ENCODE results near the gene CFAP58. TPM values are rescaled to one million over a fixed set of nuclear protein-coding genes. Genes with fewer than 3 reads are reported as not detected.

The CFAP58 gene
- total and polyA plus RNA-seq, 2 donors (not counting 3 experiments of a cell fraction or from before 2014, with no cell fraction given) = 0.07 to 0.29 TPM

GRCh38 chr10:104337985-104338735, 15.5 kb upstream of the CFAP58 start, which contains the start of gene ITPRIP:
ITPRIP (minus strand) TSS chr10:104338465; CDS start chr10:104316051, 22,414 bp downstream.
- TF ChIP-seq MYC (IDR thresholded peaks at IDR 0.05; ENCODE audit: low read depth, low read length) (no peak), EZH2 (IDR thresholded peaks at IDR 0.05; ENCODE audit: borderline replicate concordance, low read depth, low read length, severe bottlenecking) (no peak), POLR2A (IDR thresholded peaks at IDR 0.05; ENCODE audit: low read depth, low read length) (peak; percentile 77), JUN (IDR thresholded peaks at IDR 0.05; ENCODE audit: borderline replicate concordance, insufficient read depth, insufficient read length, low read depth) (peak; percentile 28), MAX (IDR thresholded peaks at IDR 0.05; ENCODE audit: insufficient read depth, insufficient read length) (no peak), CTCF (IDR thresholded peaks at IDR 0.05; ENCODE audit: extremely low read depth in 1 of 2, insufficient read depth in 1 of 2, low read depth in 1 of 2, low read length in 2 of 2) (peak; percentile 14 to 32), GATA2 (IDR thresholded peaks at IDR 0.05; ENCODE audit: insufficient read depth, insufficient read length, low read depth, low read length) (no peak), POLR2AphosphoS5 (IDR thresholded peaks at IDR 0.05; ENCODE audit: insufficient read depth, low read depth, low read length) (peak; percentile 79), FOS (IDR thresholded peaks at IDR 0.05; ENCODE audit: borderline replicate concordance, insufficient read depth, low read length) (peak; percentile 56)
- H3K27ac ChIP-seq (ENCODE audit: insufficient read depth, low read depth, low read length) = peak within 1 kb of the TSS; percentile 100
- BruUV-seq (replicated peaks) = no TSS peak
- peaks cover 2 to 7% of the 10 kb centered on the region in 2 experiments for H3K36me3 ChIP-seq (ENCODE audit: control insufficient read depth in 2 of 2, extremely low read depth in 1 of 2, insufficient read depth in 2 of 2, low read length in 2 of 2)
- H3K4me1 ChIP-seq (ENCODE audit: control insufficient read depth, extremely low read depth, insufficient read depth, low read length) = peaks cover 53% of the 10 kb centered on the region
- H3K9me1 ChIP-seq (replicated peaks; ENCODE audit: control insufficient read depth, extremely low read depth, insufficient read depth, low read length) = no peaks in the 10 kb centered on the region
- H4K20me1 ChIP-seq (replicated peaks; ENCODE audit: control insufficient read depth, extremely low read depth, insufficient read depth, low read length) = no peaks in the 10 kb centered on the region
- peak within 1 kb of the TSS; percentile 99 for H3K9ac ChIP-seq (replicated peaks; ENCODE audit: extremely low read depth, insufficient read depth, low read length)
- peak within 1 kb of the TSS; percentile 97 for H3K4me2 ChIP-seq (ENCODE audit: insufficient read depth, low read length)
- intact Hi-C loops (cut with micrococcal nuclease) = loop anchor here (1.0 to 10.0 kb wide), 4 partner anchors 33 to 433 kb away; no protein-coding TSS in a partner anchor
- H3K9me3 ChIP-seq (replicated peaks; ENCODE audit: control insufficient read depth, insufficient read depth, low read length) = no peaks in the 10 kb centered on the region
- H3K27me3 ChIP-seq (ENCODE audit: control insufficient read depth in 2 of 2, insufficient read depth in 2 of 2, low read length in 2 of 2) = no peaks in the 10 kb centered on the region
- ChIA-PET CTCF (interaction anchor here (0.9 to 3.0 kb wide), 14 partner anchors 12 to 64 kb away, joined by 3 to 36 read pairs (median 4); partner anchors contain the start of gene CFAP58), POLR2A (interaction anchor here (0.7 to 1.5 kb wide), 3 partner anchors 9 to 34 kb away, joined by 3 to 10 read pairs (median 3); no protein-coding TSS in a partner anchor)
- peak within 1 kb of the TSS; percentile 64 to 99 (median 94) for H3K4me3 ChIP-seq (replicated peaks in 1 of 3; ENCODE audit: insufficient read depth in 1 of 3, low read depth in 1 of 3, low read length in 3 of 3)
- peak; percentile 93 for DNase-seq (ENCODE audit: low read depth, low spot score)
- peak; percentile 70 for FAIRE-seq
- peaks cover 51% of the 10 kb centered on the region for H3K79me2 ChIP-seq (ENCODE audit: control insufficient read depth, insufficient read depth, low read length)
- dilution Hi-C loops (cut with MboI; ENCODE audit: extremely low pct_ligation_motif_present, low sequenced_read_pairs) = no loop called here
- H2AFZ ChIP-seq (ENCODE audit: low read depth, low read length) = peak within 1 kb of the TSS; percentile 85
